Pancreas (tissue), 10 donors: ENCODE results near the gene CPSF4L. TPM values are rescaled to one million over a fixed set of nuclear protein-coding genes. Genes with fewer than 3 reads are reported as not detected.

Experiments used
- ATAC-seq, 4 donors: fragments of 200-7000 bp; cut with Tn5 transposase; one replicate each; pipeline versions ENCODE4 v1.8.0 to v1.9.1; 2020; ENCODE audit warnings: mild to moderate bottlenecking in 4 of 4, moderate library complexity in 4 of 4
- DNase-seq, 6 donors: peaks; one replicate each; pipeline ENCODE4 v3.0.0-alpha.2; 2020
- FAIRE-seq: peaks from 2 replicates; lab custom pipeline; 2012; peaks lifted over from hg19 to GRCh38; lab: Jason Lieb, UNC
- H3K27ac ChIP-seq, 4 donors: fragments of 200-600 bp; sonication (generic); 1 replicate in 3 of 4; 2 replicates in 1 of 4; pipeline versions ENCODE4 v1.5.0 to v1.8.0; 2020
- H3K27me3 ChIP-seq, 4 donors: fragments of 200-600 bp; one replicate each; pipeline ENCODE4 v1.8.0; 2021
- H3K36me3 ChIP-seq, 3 donors: fragments of 200-600 bp; sonication (generic) in 1 of 3; one replicate each; pipeline versions ENCODE4 v1.5.0 to v1.8.0; 2020 to 2021
- H3K4me1 ChIP-seq, 3 donors: fragments of 200-600 bp; one replicate each; pipeline ENCODE4 v1.8.0; 2021
- H3K4me3 ChIP-seq, 4 donors: fragments of 200-600 bp; sonication (generic) in 2 of 4; one replicate each; pipeline versions ENCODE4 v1.5.0 to v1.8.0; 2020 to 2021
- H3K9me3 ChIP-seq, 4 donors: fragments of 200-600 bp; one replicate each; pipeline ENCODE4 v1.8.0; 2021
- WGBS, 2 donors: extraction: QIAGEN DNeasy Blood & Tissue Kit; methylation state at CpG; one replicate each; pipeline ENCODE4 v1.1.7; 2013; 5-methylcytosine and 5-hydroxymethylcytosine counted together
- intact Hi-C, 3 donors: fragments of 100-400 bp; cut with DNase I; formaldehyde crosslinking; loops; one replicate each; pipeline versions ENCODE4 v1.11.1 to v1.14.2; 2022
- polyA plus RNA-seq, 2 donors: library from polyadenylated mRNA; stranded (reverse); fragments of 200-250 nt; gene quantifications; one replicate each; pipeline ENCODE4 v1.2.3, GENCODE V29; 2013
- total RNA-seq, 6 donors: library from RNA; stranded (reverse); fragmentation: NEBNext Ultra II Directional in 4 of 6; extraction: Animal tissue kit (Norgen Biotek cat#: 25700) in 4 of 6; gene quantifications; one replicate each; pipeline versions ENCODE4 v1.2.1 to v1.2.4, GENCODE V29; 2021 to 2023
- TF ChIP-seq, protein P1 (sequence below), 4 donors: fragments of 200-600 bp; sonication (generic) in 3 of 4; IDR thresholded peaks; one replicate each; pipeline versions ENCODE4 v1.5.0 to v1.8.0; 2021; ENCODE audit warnings: antibody characterized with exemption in 4 of 4
- donor health status: healthy with polysubstance abuse.
- donor health status: DM: no; HTN: no; CAD: no; lungs with moderate emphysema.
- donor health status: DM: no; HTN: no; CAD: no.
- donor health status: control.
- donor health status: control.
- donor health status: Bipolar disorder and iron deficiency.
- donor health status: DM: yes; HTN: yes; CAD: no.
- donor health status: DM: no; HTN: no; CAD: no.
- donor health status: DM: no; HTN: no; CAD: no.
- donor health status: DM: yes; HTN: yes; CAD: no.

Gene CPSF4L
- total and polyA plus RNA-seq, 8 donors, result 0.19 to 0.67 (median 0.21) TPM; not detected in 4

DNA sequence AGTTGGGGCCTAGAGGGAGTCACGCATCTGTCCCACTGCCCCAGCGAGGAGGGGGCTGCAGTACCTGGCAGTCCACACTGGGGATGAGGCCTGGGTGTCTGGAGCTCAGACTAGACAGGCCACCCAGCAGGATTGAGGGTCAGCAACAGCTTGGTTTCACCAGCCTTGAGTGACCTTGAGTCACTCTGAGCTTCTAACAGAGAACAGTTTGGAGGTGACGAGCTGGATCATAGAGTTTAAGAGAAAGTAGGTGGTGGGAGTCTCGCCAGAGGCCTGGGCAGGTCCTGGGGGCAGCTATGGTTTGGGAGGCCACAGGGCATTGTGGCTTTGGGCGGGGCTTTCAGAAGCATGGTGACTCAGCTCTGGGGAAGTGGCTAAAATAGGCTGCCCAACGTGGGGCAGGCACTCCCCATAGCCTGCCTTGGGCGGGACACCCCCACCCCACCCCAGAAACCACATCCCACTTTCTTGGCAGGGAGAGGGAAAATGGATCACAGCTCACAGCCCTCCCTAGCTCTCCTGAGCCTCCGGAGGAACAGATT, 29.7 kb upstream of the CPSF4L start:
- Histone ChIP-seq H3K4me3 (peak overlapping the region in 1 of 4 donors; percentile 12), H3K27me3 (no peaks in the 10 kb centered on the region), H3K36me3 (peaks cover 0 to 1% (median under 1%) of the 10 kb centered on the region in 3 donors), H3K27ac (peak overlapping the region; percentile 74 to 96 (median 81)), H3K4me1 (peaks cover 73 to 90% (median 89%) of the 10 kb centered on the region in 3 donors), H3K9me3 (no peaks in the 10 kb centered on the region)
- TF ChIP-seq, protein P1, sequence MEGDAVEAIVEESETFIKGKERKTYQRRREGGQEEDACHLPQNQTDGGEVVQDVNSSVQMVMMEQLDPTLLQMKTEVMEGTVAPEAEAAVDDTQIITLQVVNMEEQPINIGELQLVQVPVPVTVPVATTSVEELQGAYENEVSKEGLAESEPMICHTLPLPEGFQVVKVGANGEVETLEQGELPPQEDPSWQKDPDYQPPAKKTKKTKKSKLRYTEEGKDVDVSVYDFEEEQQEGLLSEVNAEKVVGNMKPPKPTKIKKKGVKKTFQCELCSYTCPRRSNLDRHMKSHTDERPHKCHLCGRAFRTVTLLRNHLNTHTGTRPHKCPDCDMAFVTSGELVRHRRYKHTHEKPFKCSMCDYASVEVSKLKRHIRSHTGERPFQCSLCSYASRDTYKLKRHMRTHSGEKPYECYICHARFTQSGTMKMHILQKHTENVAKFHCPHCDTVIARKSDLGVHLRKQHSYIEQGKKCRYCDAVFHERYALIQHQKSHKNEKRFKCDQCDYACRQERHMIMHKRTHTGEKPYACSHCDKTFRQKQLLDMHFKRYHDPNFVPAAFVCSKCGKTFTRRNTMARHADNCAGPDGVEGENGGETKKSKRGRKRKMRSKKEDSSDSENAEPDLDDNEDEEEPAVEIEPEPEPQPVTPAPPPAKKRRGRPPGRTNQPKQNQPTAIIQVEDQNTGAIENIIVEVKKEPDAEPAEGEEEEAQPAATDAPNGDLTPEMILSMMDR (IDR thresholded peaks at IDR 0.05), result no peak
- intact Hi-C loops, result no loop called here
- WGBS, 2 donors, result 30 to 45% methylated on average over 8 of the region's 8 CpGs
- ATAC-seq (peak in 3 of 4 donors; percentile 3 to 37 (median 16)), DNase-seq (peak in 3 of 6 donors; percentile 52 to 65 (median 63)), FAIRE-seq (no peak)

DNA sequence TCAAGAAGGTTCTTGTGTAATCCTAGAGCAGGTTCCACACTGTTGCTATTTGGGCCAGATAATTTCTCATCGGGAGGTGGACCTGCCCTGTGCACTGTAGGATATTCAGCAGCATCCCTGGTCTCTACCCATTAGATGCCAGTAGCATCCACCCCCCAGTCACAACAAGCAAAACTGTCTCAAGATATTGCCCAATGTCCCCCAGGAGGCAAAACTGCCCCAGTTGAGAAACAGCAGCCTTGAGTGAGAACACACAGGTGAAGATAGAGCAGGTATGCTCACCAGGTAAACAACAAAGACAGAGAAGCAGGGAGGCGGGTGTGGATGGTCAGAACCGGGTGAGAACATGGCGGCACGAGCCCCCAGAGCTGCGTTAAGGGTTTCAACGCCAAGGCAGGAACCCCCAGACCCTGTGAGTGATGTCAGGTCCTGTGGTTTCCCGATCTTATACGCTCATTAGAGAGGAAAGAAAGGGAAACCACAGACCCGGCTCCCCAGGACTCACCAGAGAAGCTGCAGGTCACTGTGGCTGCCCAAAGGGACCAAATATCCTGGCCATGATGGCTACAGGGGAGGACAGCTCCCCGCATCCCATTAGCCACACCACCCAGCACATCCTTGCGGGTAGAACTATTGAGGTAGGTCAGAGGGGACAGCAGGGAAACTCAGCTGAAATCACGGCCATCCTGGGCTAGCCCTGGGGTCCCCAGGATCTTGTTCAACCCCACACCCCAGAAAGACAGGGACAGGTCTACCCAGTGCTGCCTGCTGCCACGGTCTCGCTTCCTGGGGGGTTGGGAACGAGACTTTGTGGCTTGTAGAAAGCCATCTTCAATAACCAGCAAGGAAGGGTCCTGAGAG, 28.9 kb upstream of the CPSF4L start:
- ATAC-seq, result no peak
- Histone ChIP-seq H3K4me1 (peaks cover 73 to 90% (median 86%) of the 10 kb centered on the region in 3 donors), H3K36me3 (peaks cover under 1 to 8% (median 7%) of the 10 kb centered on the region in 3 donors), H3K27ac (peak overlapping the region; percentile 74 to 96 (median 81)), H3K4me3 (no peak overlapping the region), H3K9me3 (no peaks in the 10 kb centered on the region), H3K27me3 (no peaks in the 10 kb centered on the region)
- WGBS, 2 donors, result 36 to 45% methylated on average over 16 of the region's 16 CpGs
- no peak for FAIRE-seq
- intact Hi-C loops, result no loop called here
- TF ChIP-seq, protein P1 (IDR thresholded peaks at IDR 0.05), result no peak
- DNase-seq, result peak in 1 of 6 donors; percentile 52

DNA sequence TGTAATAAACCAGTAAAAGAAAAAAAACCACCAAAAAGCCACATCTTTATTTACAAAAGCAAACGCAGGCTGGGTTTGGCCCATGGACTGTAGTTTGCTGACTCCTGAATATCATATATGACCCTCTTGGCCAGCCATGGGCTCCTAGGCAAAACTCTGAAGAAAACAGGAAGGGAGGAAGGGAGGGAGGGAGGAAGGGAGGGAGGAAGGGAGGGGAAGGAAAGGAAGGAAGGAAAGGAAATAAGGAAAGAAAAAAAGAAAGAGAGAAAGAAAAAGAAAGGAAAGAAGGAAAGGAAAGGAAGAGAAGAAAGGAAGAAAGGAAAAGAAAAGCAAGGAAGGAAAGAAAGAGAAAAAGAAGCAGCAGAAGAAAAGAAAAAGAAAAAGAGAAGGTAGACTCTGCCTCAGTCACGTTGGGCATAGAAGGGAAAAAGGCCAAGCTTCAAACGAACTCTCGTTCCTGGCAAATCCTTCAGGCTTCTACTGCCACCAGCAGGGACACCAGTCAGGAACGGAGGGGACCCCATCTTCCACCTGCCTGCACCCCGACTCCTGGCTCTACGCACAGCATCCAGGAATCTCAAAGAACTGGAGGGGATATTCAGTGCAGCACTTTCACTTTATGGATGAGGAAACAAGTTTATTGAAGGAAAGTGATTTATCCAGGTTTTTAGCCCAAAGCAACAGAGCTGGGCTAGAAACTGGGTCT, 28.0 kb upstream of the CPSF4L start:
- no peak for FAIRE-seq
- DNase-seq, result peak in 1 of 6 donors; percentile 24
- H3K4me3 ChIP-seq, result no peak overlapping the region
- no peaks in the 10 kb centered on the region for H3K27me3 ChIP-seq
- H3K27ac ChIP-seq, result peak overlapping the region; percentile 74 to 96 (median 81)
- H3K4me1 ChIP-seq, result peaks cover 66 to 86% (median 81%) of the 10 kb centered on the region in 3 donors
- intact Hi-C loops, result no loop called here
- ATAC-seq, result no peak
- WGBS, 2 donors, result 31 to 33% methylated on average over 7 of the region's 7 CpGs
- TF ChIP-seq, protein P1 (IDR thresholded peaks at IDR 0.05), result no peak
- no peaks in the 10 kb centered on the region for H3K9me3 ChIP-seq
- H3K36me3 ChIP-seq, result peaks cover 3 to 17% (median 17%) of the 10 kb centered on the region in 3 donors

DNA sequence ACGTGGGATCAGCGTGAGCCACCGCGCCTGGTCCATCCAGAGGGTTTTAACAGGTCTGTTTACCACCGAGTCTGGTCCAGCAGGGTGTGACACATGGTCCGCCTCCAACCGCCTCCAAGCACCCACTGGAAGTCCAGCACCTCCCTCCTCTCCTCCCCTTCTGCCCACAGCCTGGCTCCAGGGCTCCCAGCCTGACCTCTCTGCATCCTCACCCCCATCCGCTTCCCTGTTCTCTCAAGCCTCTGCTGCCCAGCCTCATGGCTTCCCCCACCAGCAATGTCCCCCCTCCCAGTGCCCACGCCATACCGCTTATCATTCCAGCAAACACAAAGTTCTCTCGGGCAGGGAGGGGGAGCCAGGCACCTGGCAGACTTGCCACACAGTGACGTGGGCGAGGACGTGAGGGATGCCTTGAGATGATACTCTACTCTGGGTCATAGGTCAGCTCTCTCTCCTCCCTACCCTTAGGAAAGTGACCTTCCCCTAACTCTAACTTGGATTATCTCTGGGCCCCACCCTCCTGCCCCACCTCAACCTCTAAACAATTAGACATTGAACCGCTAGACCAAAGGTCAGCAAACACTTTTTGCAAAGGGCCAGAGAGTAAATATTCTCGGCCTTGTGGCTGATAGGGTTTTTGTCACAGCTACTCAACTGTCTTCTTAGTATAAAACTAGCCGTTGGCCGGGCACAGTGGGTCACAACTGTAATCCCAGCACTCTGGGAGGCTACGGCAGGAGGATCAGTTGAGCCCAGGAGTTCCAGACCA, 27.0 kb upstream of the CPSF4L start:
- Histone ChIP-seq H3K4me1 (peaks cover 59 to 77% (median 75%) of the 10 kb centered on the region in 3 donors), H3K27ac (peak overlapping the region; percentile 67 to 96 (median 81)), H3K27me3 (no peaks in the 10 kb centered on the region), H3K9me3 (no peaks in the 10 kb centered on the region), H3K4me3 (no peak overlapping the region), H3K36me3 (peaks cover 3 to 27% (median 22%) of the 10 kb centered on the region in 3 donors)
- no peak for FAIRE-seq
- intact Hi-C loops, result no loop called here
- 11% methylated on average over 19 of the region's 19 CpGs for WGBS, 2 donors
- peak; percentile 83 to 93 (median 89) for DNase-seq
- TF ChIP-seq, protein P1 (IDR thresholded peaks at IDR 0.05), result no peak
- ATAC-seq, result peak; percentile 61 to 78 (median 68)
